NCI-H146 treated with DMSO at 0.1 percent for 48 hours (cell line): ENCODE data around the gene NFASC.

Source experiments
- DNase-seq: peaks from one replicate; lab custom pipeline; 2025; ENCODE audit not compliant: unreplicated experiment; lab: John Stamatoyannopoulos, UW

NFASC gene

GRCh38 chr1:204958317-204959307 lies 88.0 kb downstream of the NFASC start:
- DNase-seq: no peak

- DNase-seq: no peak
These were observed 88.7 kb downstream of the NFASC start for GRCh38 chr1:204959374-204959773.

GRCh38 chr1:204959836-204960235 lies 89.2 kb downstream of the NFASC start:
- no peak for DNase-seq

- DNase-seq: no peak
These were observed 89.9 kb downstream of the NFASC start for GRCh38 chr1:204960306-204961125.

- no peak for DNase-seq
These were observed 91.2 kb downstream of the NFASC start for GRCh38 chr1:204961765-204962419.

GRCh38 chr1:204962742-204963632 lies 92.3 kb downstream of the NFASC start:
- DNase-seq: no peak

GRCh38 chr1:204967451-204967850 lies 96.8 kb downstream of the NFASC start:
- DNase-seq: no peak

- DNase-seq: no peak
These were observed 97.5 kb downstream of the NFASC start for GRCh38 chr1:204968135-204968534.

GRCh38 chr1:204968951-204969350 lies 98.3 kb downstream of the NFASC start:
- no peak for DNase-seq

GRCh38 chr1:204970937-204971336 lies 100.3 kb downstream of the NFASC start:
- no peak for DNase-seq

GRCh38 chr1:204971517-204972336 lies 101.1 kb downstream of the NFASC start:
- DNase-seq: no peak

- no peak for DNase-seq
These were observed 101.8 kb downstream of the NFASC start for GRCh38 chr1:204972426-204972825.

- DNase-seq: no peak
These were observed 102.8 kb downstream of the NFASC start for GRCh38 chr1:204973449-204973848.

- DNase-seq: no peak
These were observed 103.7 kb downstream of the NFASC start for GRCh38 chr1:204974327-204974726.

- no peak for DNase-seq
These were observed 104.4 kb downstream of the NFASC start for GRCh38 chr1:204975021-204975420.

GRCh38 chr1:204975568-204976235 lies 105.0 kb downstream of the NFASC start:
- no peak for DNase-seq

GRCh38 chr1:204976646-204977045 lies 106.0 kb downstream of the NFASC start:
- DNase-seq: no peak

GRCh38 chr1:204977318-204977717 lies 106.7 kb downstream of the NFASC start:
- no peak for DNase-seq

- no peak for DNase-seq
These were observed 108.1 kb downstream of the NFASC start for GRCh38 chr1:204978782-204979181.
